ENCODE results near the gene NOL12. TPM values are rescaled to one million over a fixed set of nuclear protein-coding genes. Genes with fewer than 3 reads are reported as not detected.

NOL12 gene
- total RNA-seq, 2 donors from 2014 or later: 17.8 to 24.7 TPM

GRCh38 chr22:37665487-37665886, 20.7 kb upstream of the NOL12 start:
- Histone ChIP-seq H3K4me1 (peaks cover 0 to 43% of the 10 kb centered on the region in 2 donors), H3K27ac (no peak overlapping the region), H3K36me3 (peaks cover 6% of the 10 kb centered on the region), H3K9me3 (no peaks in the 10 kb centered on the region), H3K27me3 (no peaks in the 10 kb centered on the region), H3K4me3 (no peak overlapping the region)
- TF ChIP-seq, protein P1, sequence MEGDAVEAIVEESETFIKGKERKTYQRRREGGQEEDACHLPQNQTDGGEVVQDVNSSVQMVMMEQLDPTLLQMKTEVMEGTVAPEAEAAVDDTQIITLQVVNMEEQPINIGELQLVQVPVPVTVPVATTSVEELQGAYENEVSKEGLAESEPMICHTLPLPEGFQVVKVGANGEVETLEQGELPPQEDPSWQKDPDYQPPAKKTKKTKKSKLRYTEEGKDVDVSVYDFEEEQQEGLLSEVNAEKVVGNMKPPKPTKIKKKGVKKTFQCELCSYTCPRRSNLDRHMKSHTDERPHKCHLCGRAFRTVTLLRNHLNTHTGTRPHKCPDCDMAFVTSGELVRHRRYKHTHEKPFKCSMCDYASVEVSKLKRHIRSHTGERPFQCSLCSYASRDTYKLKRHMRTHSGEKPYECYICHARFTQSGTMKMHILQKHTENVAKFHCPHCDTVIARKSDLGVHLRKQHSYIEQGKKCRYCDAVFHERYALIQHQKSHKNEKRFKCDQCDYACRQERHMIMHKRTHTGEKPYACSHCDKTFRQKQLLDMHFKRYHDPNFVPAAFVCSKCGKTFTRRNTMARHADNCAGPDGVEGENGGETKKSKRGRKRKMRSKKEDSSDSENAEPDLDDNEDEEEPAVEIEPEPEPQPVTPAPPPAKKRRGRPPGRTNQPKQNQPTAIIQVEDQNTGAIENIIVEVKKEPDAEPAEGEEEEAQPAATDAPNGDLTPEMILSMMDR (IDR thresholded peaks at IDR 0.05): no peak
- DNase-seq (ENCODE audit: low spot score): no peak

GRCh38 chr22:37669586-37669985, 16.6 kb upstream of the NOL12 start:
- Histone ChIP-seq H3K4me1 (peaks cover 0 to 22% of the 10 kb centered on the region in 2 donors), H3K9me3 (no peaks in the 10 kb centered on the region), H3K36me3 (peaks cover 6% of the 10 kb centered on the region), H3K4me3 (no peak overlapping the region), H3K27ac (no peak overlapping the region), H3K27me3 (no peaks in the 10 kb centered on the region)
- TF ChIP-seq, protein P1 (IDR thresholded peaks at IDR 0.05): no peak
- no peak for DNase-seq (ENCODE audit: low spot score)

DNA sequence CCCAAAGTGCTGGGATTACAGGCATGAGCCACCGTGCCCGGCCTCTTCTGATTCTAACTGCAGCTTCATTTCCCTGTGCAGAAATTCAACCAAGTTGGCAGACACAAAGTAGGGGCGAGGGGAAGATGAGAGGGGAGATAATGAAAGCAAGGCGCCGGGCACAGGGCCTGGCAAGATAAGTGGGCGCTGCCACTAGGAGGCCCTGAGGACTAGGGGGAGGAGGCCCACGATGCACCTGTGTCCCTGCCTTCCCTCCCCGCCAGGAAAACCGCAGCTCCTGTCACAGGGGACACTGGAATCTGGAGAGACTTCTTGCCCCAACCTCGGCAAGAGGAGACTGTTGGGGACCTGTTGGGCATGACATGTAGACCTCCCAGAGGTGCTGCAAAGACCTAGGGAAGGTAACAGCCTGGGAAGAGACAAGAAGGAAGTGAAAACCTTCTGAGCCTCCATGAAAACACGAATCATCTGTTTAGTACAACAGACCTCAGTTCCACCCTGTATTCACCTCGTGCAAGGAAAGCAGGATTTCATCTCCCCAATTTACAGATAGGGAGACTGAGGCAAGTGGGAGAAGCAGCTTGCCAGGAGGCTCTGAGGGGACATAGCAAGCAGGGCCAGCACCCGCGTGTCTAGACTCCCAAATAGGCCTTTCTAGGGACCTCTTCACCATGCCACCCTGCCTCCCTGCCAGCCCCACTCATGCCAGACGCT, 13.8 kb upstream of the NOL12 start:
- TF ChIP-seq, protein P1 (IDR thresholded peaks at IDR 0.05): no peak
- Histone ChIP-seq H3K9me3 (no peaks in the 10 kb centered on the region), H3K4me1 (peaks cover 0 to 35% of the 10 kb centered on the region in 2 donors), H3K36me3 (no peaks in the 10 kb centered on the region), H3K27ac (no peak overlapping the region), H3K4me3 (no peak overlapping the region), H3K27me3 (no peaks in the 10 kb centered on the region)
- DNase-seq (ENCODE audit: low spot score): no peak

DNA sequence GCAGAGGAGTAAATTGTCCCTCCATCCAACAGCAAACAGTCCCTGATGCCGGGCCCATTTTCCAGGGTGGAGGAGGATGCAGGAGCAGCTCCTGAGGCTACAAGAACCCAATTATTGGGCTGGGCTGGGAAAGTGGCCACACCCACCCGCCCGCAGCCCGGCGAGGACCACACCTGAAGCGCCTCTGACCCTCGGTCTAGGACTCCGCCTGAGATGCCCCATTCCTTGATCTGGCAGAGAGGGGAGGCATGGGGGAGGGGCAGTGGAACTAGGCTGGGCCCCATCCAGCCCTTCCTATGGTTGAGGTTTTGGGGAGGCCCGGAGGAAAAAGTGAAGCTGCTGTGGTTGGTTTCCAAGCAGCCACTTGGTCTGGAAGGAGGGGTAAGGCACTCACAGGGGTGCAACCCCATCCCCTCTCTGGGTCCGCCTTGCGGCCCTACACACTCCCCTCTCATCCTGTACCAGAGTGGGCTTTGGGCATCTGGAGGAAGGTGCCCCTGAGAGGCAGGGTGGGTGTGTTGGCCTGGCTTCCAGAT, 13.2 kb upstream of the NOL12 start:
- H3K27me3 ChIP-seq: no peaks in the 10 kb centered on the region
- H3K27ac ChIP-seq: peak overlapping the region in 1 of 2 donors; percentile 93
- peaks cover 0 to 41% of the 10 kb centered on the region in 2 donors for H3K4me1 ChIP-seq
- TF ChIP-seq, protein P1 (IDR thresholded peaks at IDR 0.05): no peak
- peaks cover 4% of the 10 kb centered on the region for H3K36me3 ChIP-seq
- H3K9me3 ChIP-seq: no peaks in the 10 kb centered on the region
- DNase-seq (ENCODE audit: low spot score): no peak
- H3K4me3 ChIP-seq: no peak overlapping the region

GRCh38 chr22:37674248-37674647, 11.9 kb upstream of the NOL12 start:
- H3K27me3 ChIP-seq: no peaks in the 10 kb centered on the region
- no peak overlapping the region for H3K4me3 ChIP-seq
- no peaks in the 10 kb centered on the region for H3K9me3 ChIP-seq
- no peak for DNase-seq (ENCODE audit: low spot score)
- H3K4me1 ChIP-seq: peaks cover 0 to 47% of the 10 kb centered on the region in 2 donors
- peaks cover 13% of the 10 kb centered on the region for H3K36me3 ChIP-seq
- peak overlapping the region; percentile 93 to 94 for H3K27ac ChIP-seq
- TF ChIP-seq, protein P1 (IDR thresholded peaks at IDR 0.05): no peak
